CD4-positive, alpha-beta T cell treated with Interleukin-6 for 4 hours (primary cell): Measurements from ENCODE around the gene PDK2.

Source experiments
- DNase-seq: peaks from one replicate; pipeline ENCODE4 v3.0.0-alpha.2; 2020; ENCODE audit warnings: mixed read lengths

Gene PDK2

DNA sequence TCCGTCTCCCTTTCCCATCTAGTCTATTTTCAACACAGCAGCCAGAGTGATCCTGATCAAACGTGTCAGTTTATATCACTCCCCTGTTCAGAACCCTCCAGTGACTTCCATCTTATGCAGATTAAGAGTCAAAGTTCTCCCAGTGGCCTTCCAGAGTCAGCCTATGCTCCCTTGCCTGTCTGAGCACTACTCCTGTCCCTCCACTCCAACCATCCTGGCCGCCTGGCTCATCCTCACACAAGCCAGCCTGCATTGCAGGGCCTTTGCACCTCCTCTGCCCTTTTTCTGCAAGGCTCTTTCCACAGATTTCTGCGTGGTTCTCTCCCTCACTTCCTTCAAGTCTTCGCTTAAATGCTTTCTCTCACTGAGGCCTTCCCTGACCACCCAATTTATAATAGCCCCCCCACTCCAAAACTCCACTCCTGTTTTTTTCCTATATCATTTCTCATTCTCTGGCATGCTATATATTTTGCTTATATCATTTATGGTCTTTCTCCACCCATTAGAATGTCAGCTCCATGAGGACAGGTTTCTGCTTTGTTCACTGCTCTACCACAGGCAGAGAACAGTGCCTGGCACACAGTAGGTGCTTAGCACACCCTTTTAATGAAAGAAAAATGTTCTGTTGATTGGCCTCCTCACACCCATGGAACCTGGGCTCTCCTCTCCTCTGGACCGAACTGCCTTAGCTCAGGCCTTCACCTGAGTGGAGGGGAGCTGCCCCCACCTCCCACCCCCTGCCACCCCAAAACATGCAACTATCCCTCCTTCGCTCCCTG, 25.5 kb downstream of the PDK2 start:
- DNase-seq, result no peak

- DNase-seq, result no peak
Observed at GRCh38 chr17:50122945-50123344, 27.8 kb downstream of the PDK2 start.

DNA sequence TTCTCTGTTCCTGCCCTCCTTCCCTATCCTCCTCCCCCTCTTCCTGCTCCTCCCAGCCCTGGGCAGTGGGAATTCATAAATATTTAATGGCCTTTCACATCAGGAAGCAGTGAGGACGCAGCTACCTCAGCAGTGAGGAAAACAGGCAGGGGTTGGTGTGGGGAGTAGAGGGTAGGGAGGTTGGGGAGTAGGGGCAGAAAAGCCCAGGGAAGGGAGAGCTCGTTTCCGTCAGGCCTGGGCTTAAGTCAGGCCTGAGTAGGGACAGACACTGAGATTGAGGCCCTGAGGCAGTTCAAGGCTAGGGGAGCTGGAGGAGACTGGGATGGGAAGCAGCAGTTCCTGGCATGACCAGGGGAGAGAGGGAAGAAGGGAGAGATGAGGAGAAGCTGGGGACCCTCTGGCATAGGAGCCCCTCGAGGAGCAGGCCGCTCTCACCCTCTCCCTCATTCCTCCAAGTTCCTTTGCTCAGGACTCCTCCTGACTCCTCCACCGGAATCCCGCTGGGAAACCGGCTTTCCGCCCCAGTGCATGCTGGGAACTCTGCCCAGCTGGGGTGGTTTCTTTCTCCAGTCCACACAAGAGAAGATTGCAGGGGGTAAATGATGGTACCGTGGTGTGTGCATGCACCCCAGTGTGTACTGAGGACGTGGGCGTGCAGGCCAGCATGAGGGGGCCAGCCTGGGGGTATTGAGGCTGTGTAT, 28.6 kb downstream of the PDK2 start:
- DNase-seq, result no peak

DNA sequence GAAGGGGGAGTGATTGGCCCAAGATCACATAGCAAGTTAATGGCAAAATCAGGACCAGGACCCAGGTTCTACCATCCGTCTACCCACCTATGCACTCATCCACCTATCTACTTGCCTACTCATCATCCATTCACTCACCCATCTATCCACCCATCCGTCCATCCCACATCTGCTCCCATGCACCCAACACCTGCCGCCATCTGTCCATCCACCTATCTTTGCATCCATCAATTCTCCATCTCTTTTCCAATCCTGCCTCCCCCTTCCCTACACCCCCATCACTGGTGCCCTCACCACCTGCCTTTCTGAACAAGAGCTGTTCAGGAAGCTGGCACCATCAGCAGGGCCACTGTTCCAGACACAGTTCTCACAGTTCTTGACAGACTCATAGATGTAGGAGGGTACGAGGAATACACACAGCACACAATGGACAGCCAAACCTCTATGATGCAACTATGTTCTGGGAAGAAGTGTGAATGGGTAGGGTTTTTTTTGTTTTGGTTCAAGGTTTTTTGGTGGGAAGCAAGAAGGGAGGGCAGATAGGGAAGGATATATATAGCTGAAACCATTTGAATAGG, 30.4 kb downstream of the PDK2 start:
- no peak for DNase-seq

GRCh38 chr17:50127697-50128361, 32.7 kb downstream of the PDK2 start:
- no peak for DNase-seq

DNA sequence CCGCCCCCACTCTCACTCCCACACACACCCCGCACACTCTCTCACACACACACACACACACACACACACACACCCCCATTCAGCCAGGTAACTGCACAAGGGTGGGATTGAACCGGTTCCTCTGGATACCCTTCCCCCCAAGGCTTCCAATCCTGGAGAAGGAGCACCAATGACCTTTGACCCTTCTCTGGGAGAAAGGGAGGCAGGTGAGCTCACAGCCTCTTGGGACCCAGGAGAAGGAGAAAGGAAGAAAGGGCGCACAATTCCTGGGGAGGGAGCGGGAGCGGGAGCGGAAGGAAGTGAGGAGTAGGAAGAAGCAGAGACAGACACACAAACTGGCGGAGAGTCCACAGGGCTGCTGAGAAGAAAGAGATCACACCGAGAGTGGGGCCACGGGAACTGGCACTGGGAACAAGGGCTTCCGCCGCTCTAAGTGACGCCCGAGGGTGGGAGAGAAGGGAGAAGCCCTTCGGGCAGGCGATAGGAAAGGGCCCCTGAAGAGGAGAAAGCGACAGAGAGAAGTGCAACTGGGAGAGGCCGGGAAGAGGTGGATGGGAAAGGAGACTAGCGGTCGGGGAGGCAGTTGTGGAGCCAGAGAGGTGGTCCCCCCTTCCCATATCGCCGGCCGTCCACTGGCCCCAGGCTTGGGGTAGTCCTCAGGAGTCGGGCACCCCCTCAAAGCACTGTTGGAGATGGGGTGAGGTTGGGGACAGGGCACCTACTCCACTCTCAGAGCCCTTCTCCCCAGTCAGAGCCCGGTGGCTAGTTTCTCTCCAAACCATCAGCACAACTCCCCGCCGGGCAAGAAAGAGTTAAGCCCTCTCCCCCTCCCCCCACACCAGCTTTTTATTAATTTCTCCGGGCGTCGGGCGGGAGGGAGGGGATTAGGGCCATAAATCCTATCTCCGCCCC, 33.5 kb downstream of the PDK2 start:
- no peak for DNase-seq

DNA sequence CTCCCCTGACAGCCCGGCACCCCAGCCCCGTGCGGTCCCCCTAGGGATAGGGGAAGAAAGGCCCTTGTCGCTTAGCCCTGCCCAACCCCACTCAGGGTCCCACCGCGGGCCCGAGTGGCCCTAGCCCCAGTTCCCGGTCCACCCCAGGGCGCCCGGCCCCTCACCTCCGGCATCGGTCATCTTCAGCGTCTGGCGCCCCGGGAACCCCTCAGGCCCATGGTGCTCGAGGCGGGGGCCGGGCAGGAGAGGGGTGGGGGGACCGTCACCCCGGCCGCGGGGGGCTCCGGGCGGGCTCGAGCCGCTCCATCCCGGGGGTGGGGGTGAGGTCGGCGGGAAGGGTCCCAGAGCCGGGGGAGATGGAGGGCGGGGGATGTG, 34.2 kb downstream of the PDK2 start:
- no peak for DNase-seq

GRCh38 chr17:50129728-50130558, 34.8 kb downstream of the PDK2 start, which contains the start of gene SAMD14:
Gene SAMD14 (minus strand): TSS chr17:50130160. CDS start chr17:50124959, 5,201 bp downstream.
- DNase-seq, result peak; percentile 60

DNA sequence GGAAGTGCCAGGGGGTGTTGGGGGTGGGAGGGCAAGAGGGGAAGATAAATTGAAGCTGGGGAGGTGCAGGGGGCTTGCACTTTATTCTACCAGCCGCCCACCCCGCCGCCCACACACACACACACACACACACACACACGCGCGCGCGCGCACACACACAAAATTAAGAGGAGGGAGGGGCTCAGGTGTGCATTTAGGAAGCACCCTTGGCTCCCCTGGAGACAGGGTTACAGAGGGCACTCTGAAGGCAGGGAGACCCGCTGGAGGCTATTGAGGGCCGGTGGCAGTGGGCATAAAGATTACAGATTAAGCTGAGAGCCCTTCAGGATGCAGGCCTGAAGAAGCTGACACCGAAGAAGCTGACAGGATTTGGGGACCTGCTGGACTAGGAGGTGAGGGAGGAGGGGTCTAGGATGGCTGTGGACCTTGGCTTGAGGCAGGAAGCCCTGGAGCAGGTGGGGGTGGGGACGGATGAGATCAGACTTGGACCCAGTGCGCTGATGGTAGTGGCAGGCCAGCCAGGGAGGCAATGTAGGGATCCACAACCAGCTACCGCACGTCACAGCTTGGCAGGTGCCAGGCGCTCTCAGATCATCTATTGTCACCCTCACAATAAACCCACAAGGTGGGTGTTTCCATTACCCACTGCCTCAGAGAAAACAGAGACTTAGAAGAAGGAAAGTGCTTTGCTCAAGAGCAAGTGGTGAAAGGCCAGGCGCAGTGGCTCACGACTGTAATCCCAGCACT, 35.6 kb downstream of the PDK2 start:
- DNase-seq, result no peak

DNA sequence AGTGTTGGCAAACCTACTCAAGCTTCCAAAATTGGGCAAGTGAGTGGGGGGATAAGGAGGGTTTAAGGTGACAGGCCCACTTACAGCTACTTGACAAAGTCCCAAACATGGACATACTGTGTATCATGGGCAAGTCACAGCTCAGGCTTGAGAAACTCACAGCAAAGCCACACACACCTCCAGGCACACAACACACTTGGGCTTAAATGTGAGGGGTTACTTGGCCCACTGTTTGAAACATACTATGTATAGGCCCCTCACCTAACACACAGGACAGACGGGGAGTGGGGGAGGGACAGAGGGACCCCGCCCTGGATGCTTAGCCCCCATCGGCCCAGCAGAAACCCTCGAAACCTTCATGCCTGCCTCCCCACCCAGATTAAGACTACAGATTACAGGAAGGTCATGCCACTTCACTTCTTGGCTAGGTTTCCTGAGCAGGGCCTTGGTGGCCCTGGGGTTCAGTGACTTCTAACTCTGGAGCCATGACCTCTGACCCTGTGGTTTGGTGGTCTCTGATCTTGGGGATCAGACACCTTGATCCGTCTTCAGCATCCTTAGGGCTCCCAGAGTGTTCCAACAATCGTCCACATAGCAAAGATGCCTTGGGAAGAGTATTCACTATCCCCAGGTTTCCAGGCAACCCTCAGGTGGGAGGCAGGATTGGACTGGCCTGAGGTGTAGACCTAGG, 37.1 kb downstream of the PDK2 start:
- no peak for DNase-seq

DNA sequence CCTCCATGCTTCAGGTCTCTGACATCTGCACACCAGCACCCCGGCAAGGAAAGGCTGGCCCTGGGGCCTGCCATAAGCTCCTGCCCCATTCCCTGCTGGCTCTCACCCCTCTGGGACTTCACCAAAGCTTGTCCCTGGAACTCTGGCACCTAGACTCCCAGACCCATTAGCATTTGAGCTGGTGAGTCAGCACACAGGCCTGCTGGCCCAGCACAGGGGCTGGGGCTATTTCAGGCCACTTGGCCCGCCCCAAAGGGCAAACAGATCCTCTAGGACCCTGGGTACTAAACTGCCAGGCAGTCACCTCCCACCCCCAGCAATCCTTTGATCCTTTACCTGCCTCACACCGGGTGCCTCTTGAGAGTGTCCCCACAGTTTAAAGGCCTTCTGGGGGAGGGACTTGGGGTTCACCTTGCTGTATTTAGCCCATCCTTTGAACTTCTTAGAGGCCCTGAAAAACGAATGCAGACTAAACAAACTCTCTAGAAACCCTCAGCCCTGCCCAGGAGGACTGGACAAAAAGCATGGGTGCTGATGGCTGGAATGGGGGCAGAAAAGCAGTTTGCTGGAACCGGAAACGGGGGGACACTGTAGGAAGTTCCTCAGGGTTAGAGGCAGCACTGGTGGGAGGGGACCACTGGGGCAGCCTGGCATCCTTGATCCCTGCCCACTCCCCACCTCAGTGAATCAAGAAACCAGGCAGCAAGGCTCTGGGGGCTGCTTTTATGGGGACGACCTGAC, 38.0 kb downstream of the PDK2 start:
- no peak for DNase-seq

DNA sequence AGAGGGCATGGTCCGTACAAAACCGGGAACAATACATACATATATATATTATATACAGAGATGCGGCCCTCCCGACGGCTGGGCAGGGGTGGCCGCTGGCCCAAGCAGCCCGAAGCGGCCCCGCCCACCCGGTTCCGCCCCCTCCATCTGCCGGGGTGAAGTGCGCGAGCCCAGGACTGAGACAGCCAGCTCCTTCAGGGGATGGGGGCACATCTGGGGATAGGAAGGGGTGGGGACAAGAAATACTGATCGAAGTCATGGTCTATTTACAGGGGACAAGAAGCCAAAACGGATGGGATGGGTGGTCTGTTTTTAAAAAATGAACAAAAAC, 38.6 kb downstream of the PDK2 start:
- DNase-seq, result no peak

DNA sequence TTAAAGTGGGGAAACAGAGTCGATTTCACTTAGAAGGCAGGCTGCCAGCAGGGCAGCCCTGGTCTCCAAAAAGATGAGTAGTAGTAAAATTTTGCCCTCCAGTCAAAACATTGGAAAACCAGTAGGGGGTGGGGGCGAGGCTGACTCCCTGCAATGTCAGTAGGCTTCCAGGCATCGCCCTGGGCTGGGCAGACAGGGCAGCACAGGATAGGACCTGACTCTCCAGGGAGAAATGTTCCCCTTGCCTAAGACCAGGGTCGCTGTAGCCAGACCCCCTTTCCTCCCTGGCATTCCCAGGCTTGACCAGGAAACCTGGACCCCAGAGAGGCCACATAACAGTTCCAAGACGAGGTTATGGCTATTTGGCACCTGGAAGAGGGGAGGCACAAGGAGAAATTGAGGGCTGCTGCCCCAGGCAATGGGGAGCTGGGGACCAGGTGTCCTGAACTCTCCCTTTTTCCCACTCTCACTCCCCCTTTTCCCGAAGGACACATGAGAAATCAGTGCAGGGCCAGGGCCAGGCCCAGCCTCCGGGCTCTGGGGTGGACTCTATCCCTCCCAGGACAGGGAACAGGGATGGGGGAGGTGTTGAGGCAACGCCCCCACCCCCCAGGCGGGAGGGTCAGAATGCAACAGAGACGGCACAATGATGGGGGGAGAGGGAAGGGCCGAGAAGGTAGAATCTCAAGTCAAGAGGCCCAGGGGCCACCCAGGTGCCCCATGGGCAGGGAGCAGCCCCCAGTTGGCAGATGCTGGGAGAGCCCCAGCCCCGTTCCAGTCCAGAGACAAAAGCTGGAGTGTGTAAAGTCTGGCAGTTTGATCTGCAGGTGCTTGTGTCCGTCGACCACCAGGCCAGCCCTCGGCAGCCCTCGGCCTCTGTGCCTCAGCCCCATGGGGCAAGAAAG, 39.3 kb downstream of the PDK2 start:
- no peak for DNase-seq

DNA sequence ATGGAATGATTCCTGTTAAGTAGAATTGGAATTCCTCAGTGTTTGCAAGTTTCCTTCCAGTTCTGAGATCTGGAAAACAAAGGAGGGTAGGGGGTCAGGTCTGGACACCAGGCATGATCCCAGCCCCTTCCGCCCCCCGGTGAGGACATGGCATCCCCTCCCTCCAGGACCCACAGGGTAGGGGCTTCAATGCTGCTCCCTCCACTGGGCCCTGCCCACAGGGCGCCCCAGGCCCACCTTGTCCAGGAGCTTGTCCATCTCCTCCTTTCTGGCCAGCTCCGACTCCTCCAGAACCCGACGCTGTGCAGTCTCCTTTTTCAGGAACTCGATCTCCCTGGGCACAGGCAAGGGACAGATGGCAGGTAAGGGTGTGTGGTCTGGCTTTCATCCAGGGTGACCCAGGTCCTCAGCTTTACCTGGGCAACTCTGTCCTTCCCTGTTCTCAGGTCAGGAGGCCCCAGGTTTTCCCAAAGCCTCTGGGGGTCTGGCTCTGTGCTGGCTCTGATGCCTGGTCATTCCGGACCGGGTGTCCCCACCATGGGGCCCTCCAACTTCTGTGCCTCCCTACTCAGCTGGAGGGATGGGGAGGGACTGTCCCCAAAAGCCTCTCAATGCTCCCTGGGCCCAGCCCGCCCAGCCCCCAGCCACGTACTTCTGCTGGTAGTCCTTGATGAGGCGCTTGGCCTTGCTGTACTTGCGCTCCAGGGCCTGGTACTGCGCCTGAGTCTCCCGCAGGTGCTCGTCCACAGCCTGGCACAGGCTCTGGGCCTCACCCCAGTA, 40.4 kb downstream of the PDK2 start:
- DNase-seq, result no peak

DNA sequence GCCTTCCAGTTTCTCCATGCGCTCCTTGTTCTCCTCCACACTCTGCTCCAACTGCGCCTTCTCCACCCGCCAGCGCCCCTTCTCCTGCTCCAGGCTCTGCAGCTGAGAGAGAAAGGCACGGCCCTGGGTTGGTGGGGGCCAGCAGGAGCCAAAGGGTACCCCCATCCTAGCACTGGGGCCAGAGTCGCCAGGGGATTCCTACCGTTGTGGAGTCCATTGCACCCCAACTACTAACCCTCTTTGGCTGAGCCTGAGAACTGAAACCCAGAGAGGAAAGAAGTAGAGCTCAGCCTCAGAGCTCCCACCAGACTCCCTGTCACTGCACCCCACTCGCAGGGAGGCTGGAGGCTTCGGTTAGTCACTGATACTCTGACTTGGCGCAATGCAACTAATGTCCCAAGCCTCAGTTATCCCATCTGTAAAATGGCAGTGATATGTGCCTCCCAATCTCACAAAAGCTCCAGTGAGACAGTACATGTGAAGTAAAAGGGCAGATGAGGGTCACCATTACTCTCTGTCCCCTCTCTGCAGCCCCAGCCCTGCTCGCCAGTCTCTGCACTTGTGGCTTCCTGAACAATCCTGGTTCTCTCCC, 41.0 kb downstream of the PDK2 start:
- no peak for DNase-seq

GRCh38 chr17:50137042-50137441, 41.9 kb downstream of the PDK2 start:
- no peak for DNase-seq

DNA sequence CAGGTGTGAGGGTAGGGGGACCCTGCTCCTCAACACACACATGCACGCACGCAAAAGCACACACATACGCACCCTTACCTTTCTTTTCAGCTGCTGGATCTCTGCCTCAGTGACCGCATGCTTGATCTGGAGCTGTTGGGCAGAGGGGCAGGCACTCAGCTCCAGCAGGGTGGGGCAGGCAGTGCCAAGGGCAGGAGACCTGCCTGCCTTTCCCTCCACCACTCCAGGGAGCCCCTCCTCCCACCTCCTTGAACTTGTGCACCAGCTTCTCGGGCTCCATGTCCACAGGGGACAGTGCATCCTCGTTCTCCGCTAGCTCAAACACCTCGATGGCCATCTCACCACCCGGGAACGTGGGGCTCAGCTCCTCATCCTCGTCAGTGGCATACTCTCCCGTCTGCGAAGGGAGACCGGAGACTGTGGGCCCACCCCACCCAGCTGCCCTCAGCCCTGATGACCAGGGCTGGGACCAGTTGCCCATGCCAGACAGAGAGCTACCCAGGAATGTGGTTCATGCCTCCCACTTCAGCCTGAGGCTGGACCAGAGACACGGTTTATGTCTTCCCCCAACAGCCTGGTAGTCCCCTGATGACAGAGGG, 44.1 kb downstream of the PDK2 start:
- no peak for DNase-seq
